ENCODE measurements around the gene KCNJ4.

KCNJ4 gene

GRCh38 chr22:38432264-38432663 is 22.7 kb downstream of the KCNJ4 start:
- H3K4me3 ChIP-seq (ENCODE audit: low read depth, low read length), result no peak overlapping the region
- no peak overlapping the region for H3K27ac ChIP-seq (ENCODE audit: extremely low read depth, low read depth, low read length)
- no peaks in the 10 kb centered on the region for H3K4me1 ChIP-seq (ENCODE audit: control insufficient read depth, insufficient read depth, low read length)
- CTCF ChIA-PET, result no interaction called here
- H3K9me3 ChIP-seq (ENCODE audit: control insufficient read depth, insufficient read depth, low read depth, low read length), result no peaks in the 10 kb centered on the region
- TF ChIP-seq SP3 (tag by site-specific recombination; IDR thresholded peaks at IDR 0.05) (no peak), ZNF302 (tag by site-specific recombination; IDR thresholded peaks at IDR 0.05; ENCODE audit: low read depth) (no peak), ZNF155 (tag by site-specific recombination; IDR thresholded peaks at IDR 0.05) (no peak), EGR2 (tag by site-specific recombination; IDR thresholded peaks at IDR 0.05; ENCODE audit: low read depth) (no peak), ZNF354C (tag by site-specific recombination; IDR thresholded peaks at IDR 0.05; ENCODE audit: borderline replicate concordance, low read depth) (no peak), ZNF521 (tag by site-specific recombination; IDR thresholded peaks at IDR 0.05) (no peak), ZNF19 (tag by site-specific recombination; IDR thresholded peaks at IDR 0.05; ENCODE audit: low read depth) (no peak), ZBTB6 (tag by site-specific recombination; IDR thresholded peaks at IDR 0.05) (no peak), PATZ1 (tag by site-specific recombination; IDR thresholded peaks at IDR 0.05) (no peak), FEZF1 (tag by site-specific recombination; IDR thresholded peaks at IDR 0.05) (no peak)
- peaks cover 0 to 4% of the 10 kb centered on the region in 2 experiments; a peak in 1 of 3 replicates for H3K36me3 ChIP-seq (ENCODE audit: control insufficient read depth in 2 of 2, insufficient read depth in 1 of 2, low read length in 2 of 2)
- POLR2A ChIA-PET, result no interaction called here

DNA sequence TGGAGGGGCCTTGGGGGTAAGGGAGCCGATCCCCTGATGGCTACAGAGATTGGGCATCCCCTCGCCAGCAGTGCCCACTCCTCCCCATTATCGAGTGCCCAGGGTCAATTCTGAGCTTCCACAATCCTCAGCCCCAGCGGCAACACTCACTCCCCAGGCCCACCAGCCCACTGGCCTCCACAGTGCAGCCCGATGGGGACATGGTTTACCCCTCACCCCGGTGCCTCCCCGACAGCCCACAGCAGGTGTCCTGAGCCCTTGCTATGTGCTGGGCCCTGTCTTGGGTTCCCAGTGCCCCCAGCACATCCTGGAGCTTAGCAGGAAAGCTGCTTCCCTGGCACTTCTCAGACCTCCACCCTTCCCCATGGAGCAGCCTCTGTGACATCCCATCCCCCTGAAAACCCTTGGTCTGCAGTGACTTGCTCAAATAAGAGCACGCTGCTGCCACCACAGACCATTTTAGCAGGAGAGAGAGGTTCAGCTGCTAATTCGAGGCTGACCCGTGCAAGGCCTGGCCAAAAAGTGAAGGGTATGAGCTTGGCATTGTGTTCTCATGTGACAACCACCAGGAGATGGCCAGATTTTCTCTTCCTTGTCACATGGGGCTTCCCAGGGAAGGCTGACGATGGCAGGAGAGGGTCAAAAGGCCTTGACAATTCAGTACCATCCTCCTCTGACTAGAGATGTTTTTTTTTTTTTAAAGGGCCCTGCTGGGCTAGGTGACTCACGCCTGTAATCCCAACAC is 23.6 kb downstream of the KCNJ4 start:
- Histone ChIP-seq H3K27ac (ENCODE audit: extremely low read depth, low read depth, low read length) (no peak overlapping the region), H3K36me3 (ENCODE audit: control insufficient read depth in 2 of 2, insufficient read depth in 1 of 2, low read length in 2 of 2) (peaks cover 0 to 8% of the 10 kb centered on the region in 2 experiments; a peak in 1 of 3 replicates), H3K4me1 (ENCODE audit: control insufficient read depth, insufficient read depth, low read length) (no peaks in the 10 kb centered on the region), H3K4me3 (ENCODE audit: low read depth, low read length) (no peak overlapping the region), H3K9me3 (ENCODE audit: control insufficient read depth, insufficient read depth, low read depth, low read length) (no peaks in the 10 kb centered on the region)
- TF ChIP-seq ZNF747 (tag by site-specific recombination; IDR thresholded peaks at IDR 0.05), result no peak
- TF ChIP-seq ZNF335 (tag by site-specific recombination; conservative IDR thresholded peaks at IDR 0.05), result peak; percentile 44; the same call in 1 of the 2 replicates
- no peak for TF ChIP-seq ZNF112 (tag by site-specific recombination; IDR thresholded peaks at IDR 0.05)
- 0 out of 2 replicates have a peak, but pooled peaks have one; percentile 61 for TF ChIP-seq MYNN (tag by site-specific recombination; IDR thresholded peaks at IDR 0.05; ENCODE audit: borderline replicate concordance)
- TF ChIP-seq ZNF16 (tag by site-specific recombination; IDR thresholded peaks at IDR 0.05; ENCODE audit: low read depth), result no peak
- CTCF ChIA-PET, result interaction anchor here (1.5 kb wide), 1 partner anchor 10 kb away, joined by 5 read pairs; no protein-coding TSS in a partner anchor
- POLR2A ChIA-PET, result interaction anchor here (0.6 kb wide), 1 partner anchor 53 kb away, joined by 9 read pairs; no protein-coding TSS in a partner anchor

- no peak for TF ChIP-seq ZNF660 (tag by site-specific recombination; IDR thresholded peaks at IDR 0.05)
- TF ChIP-seq ZBTB20 (tag by site-specific recombination; IDR thresholded peaks at IDR 0.05), result peak; percentile 50; the same call in 1 of the 2 replicates
- ChIA-PET POLR2A (interaction anchor here (0.6 kb wide), 1 partner anchor 30 kb away, joined by 3 read pairs; no protein-coding TSS in a partner anchor), CTCF (no interaction called here)
- no peaks in the 10 kb centered on the region for H3K4me1 ChIP-seq (ENCODE audit: control insufficient read depth, insufficient read depth, low read length)
- no peaks in the 10 kb centered on the region for H3K9me3 ChIP-seq (ENCODE audit: control insufficient read depth, insufficient read depth, low read depth, low read length)
- no peak overlapping the region for H3K27ac ChIP-seq (ENCODE audit: extremely low read depth, low read depth, low read length)
- H3K36me3 ChIP-seq (ENCODE audit: control insufficient read depth in 2 of 2, insufficient read depth in 1 of 2, low read length in 2 of 2), result peaks cover 0 to 8% of the 10 kb centered on the region in 2 experiments; a peak in 1 of 3 replicates
- no peak overlapping the region for H3K4me3 ChIP-seq (ENCODE audit: low read depth, low read length)
Measured at GRCh38 chr22:38429499-38430068, 25.4 kb downstream of the KCNJ4 start.
